Lower leg skin (tissue), 3 donors: ENCODE results near the gene TIAM2.

Experiments used
- CTCF ChIP-seq, 3 donors: fragments of 450-650 bp; IDR thresholded peaks; one replicate each; pipeline ENCODE4 v1.5.1; 2016; ENCODE audit warnings: antibody characterized with exemption in 3 of 3, mild to moderate bottlenecking in 3 of 3, moderate library complexity in 2 of 3
- POLR2A ChIP-seq, 2 donors: fragments of 450-650 bp; IDR thresholded peaks; one replicate each; pipeline ENCODE4 v1.6.1; 2016 to 2017; ENCODE audit warnings: antibody characterized with exemption in 2 of 2, mild to moderate bottlenecking in 1 of 2, moderate library complexity in 1 of 2

GRCh38 chr6:155141512-155141911 is 146.4 kb downstream of the TIAM2 start:
- no peak for TF ChIP-seq CTCF (IDR thresholded peaks at IDR 0.05)
- TF ChIP-seq POLR2A (IDR thresholded peaks at IDR 0.05), result no peak
